ENCODE results near the gene DPYSL5. TPM values are rescaled to one million over a fixed set of nuclear protein-coding genes. Genes with fewer than 3 reads are reported as not detected.

DPYSL5 gene
- total and polyA plus RNA-seq, 9 of the 15 experiments (the other 6 are each of a cell fraction or from before 2014, with no cell fraction given) = 0.06 TPM; not detected in 8

DNA sequence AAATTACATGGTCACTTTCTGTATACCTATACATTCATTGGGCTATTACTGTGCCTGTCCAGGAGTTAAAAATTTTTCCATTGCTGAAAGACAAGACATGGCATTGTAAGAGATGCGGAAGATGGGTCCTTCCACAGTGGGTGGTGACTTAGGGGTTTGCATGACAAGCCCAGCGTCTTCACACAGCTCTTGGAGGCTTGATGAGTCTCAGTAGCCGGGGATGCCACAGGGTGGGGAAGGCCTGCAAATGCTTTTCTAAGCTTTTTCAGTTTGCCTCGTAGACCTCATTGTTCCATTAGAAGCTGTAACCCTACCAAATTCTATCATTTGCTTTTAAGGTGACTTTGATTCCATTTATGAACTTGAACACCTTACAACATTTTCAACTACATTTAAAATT, 104.4 kb downstream of the DPYSL5 start (continued):
- TF ChIP-seq PHF20 (IDR thresholded peaks at IDR 0.05; ENCODE audit: partially characterized antibody) (no peak), ZNF668 (CRISPR knock-in tag; IDR thresholded peaks at IDR 0.05) (no peak), RB1 (IDR thresholded peaks at IDR 0.05; ENCODE audit: low read depth) (no peak), TAL1 (IDR thresholded peaks at IDR 0.05) (no peak), TFAM (CRISPR knock-in tag; conservative IDR thresholded peaks at IDR 0.05) (no peak)

GRCh38 chr2:26954135-26954534, 106.2 kb downstream of the DPYSL5 start:
- Histone ChIP-seq H3K4me1 (replicated peaks in 1 of 2; ENCODE audit: control insufficient read depth in 2 of 2, insufficient read depth in 2 of 2, low read length in 2 of 2) (peaks cover 0 to 3% of the 10 kb centered on the region in 2 experiments; a peak in 2 of 5 replicates), H3K4me3 (no peak overlapping the region), H4K20me1 (replicated peaks; ENCODE audit: control insufficient read depth, insufficient read depth, low read length) (no peaks in the 10 kb centered on the region), H3K36me3 (ENCODE audit: control insufficient read depth, insufficient read depth, low read length) (no peaks in the 10 kb centered on the region), H2AFZ (ENCODE audit: low read depth, low read length) (no peak overlapping the region), H3K4me2 (ENCODE audit: insufficient read depth, low read length) (no peak overlapping the region), H3K9me1 (ENCODE audit: control insufficient read depth, insufficient read depth, low read length) (no peaks in the 10 kb centered on the region), H3K9ac (ENCODE audit: insufficient read depth in 1 of 2, low read depth in 2 of 2, low read length in 2 of 2) (no peak overlapping the region), H3K27ac (ENCODE audit: extremely low read depth, low read depth, low read length) (no peak overlapping the region), H3K79me2 (ENCODE audit: control insufficient read depth, insufficient read depth, low read length) (no peaks in the 10 kb centered on the region), H3K27me3 (ENCODE audit: control insufficient read depth in 2 of 2, insufficient read depth in 2 of 2, low read length in 2 of 2) (peaks cover 47 to 56% of the 10 kb centered on the region in 2 experiments), H3K9me3 (replicated peaks; ENCODE audit: control insufficient read depth, insufficient read depth, low read depth, low read length) (no peaks in the 10 kb centered on the region)
- TF ChIP-seq ZNF316 (IDR thresholded peaks at IDR 0.05) (peak; percentile 48; the same call in 1 of the 2 replicates), SIN3A (IDR thresholded peaks at IDR 0.05; ENCODE audit: borderline replicate concordance in 2 of 2, control insufficient read depth in 1 of 2, low read depth in 2 of 2, low read length in 2 of 2) (no peak), ZBTB33 (CRISPR knock-in tag; IDR thresholded peaks at IDR 0.05) (no peak)
- BruUV-seq (replicated peaks) = no TSS peak
- DNase-seq (ENCODE audit: extremely low read depth in 1 of 4, low spot score in 3 of 4) (no peak), ATAC-seq (no peak), FAIRE-seq (no peak)
- CTCF ChIA-PET (ENCODE audit: low intra/inter-chr PET ratio) = no interaction called here
- in situ Hi-C loops (cut with MboI) = no loop called here
- intact Hi-C loops (cut with micrococcal nuclease) = no loop called here
- POLR2A ChIA-PET = interaction anchor here (0.6 to 2.9 kb wide), 3 partner anchors 11 to 104 kb away, joined by 3 to 8 read pairs (median 3); no protein-coding TSS in a partner anchor
- WGBS (ENCODE audit: insufficient coverage, low coverage, missing lambda C conversion rate) = 9% methylated on average over 4 of the region's 4 CpGs

All from K562 (cell line).